ENCODE measurements around the gene MARCHF6. TPM values are rescaled to one million over a fixed set of nuclear protein-coding genes. Genes with fewer than 3 reads are reported as not detected.

Gene MARCHF6
- total RNA-seq, 3 donors from 2014 or later: 90.8 to 123 (median 121) TPM

- DNase-seq (ENCODE audit: low spot score in 2 of 2): no peak
- Histone ChIP-seq H3K36me3 (no peaks in the 10 kb centered on the region), H3K9me3 (no peaks in the 10 kb centered on the region), H3K4me3 (no peak overlapping the region), H3K4me1 (peaks cover 3 to 4% of the 10 kb centered on the region in 2 donors), H3K27ac (no peak overlapping the region), H3K27me3 (no peaks in the 10 kb centered on the region)
- no peak for TF ChIP-seq POLR2AphosphoS5 (IDR thresholded peaks at IDR 0.05)
- TF ChIP-seq POLR2A (IDR thresholded peaks at IDR 0.05): no peak
- TF ChIP-seq, protein P1, sequence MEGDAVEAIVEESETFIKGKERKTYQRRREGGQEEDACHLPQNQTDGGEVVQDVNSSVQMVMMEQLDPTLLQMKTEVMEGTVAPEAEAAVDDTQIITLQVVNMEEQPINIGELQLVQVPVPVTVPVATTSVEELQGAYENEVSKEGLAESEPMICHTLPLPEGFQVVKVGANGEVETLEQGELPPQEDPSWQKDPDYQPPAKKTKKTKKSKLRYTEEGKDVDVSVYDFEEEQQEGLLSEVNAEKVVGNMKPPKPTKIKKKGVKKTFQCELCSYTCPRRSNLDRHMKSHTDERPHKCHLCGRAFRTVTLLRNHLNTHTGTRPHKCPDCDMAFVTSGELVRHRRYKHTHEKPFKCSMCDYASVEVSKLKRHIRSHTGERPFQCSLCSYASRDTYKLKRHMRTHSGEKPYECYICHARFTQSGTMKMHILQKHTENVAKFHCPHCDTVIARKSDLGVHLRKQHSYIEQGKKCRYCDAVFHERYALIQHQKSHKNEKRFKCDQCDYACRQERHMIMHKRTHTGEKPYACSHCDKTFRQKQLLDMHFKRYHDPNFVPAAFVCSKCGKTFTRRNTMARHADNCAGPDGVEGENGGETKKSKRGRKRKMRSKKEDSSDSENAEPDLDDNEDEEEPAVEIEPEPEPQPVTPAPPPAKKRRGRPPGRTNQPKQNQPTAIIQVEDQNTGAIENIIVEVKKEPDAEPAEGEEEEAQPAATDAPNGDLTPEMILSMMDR (IDR thresholded peaks at IDR 0.05): no peak
- intact Hi-C loops (cut with DNase I; ENCODE audit: low total_unique reads): no loop called here
Observed at GRCh38 chr5:10376544-10376943, 23.0 kb downstream of the MARCHF6 start.

DNA sequence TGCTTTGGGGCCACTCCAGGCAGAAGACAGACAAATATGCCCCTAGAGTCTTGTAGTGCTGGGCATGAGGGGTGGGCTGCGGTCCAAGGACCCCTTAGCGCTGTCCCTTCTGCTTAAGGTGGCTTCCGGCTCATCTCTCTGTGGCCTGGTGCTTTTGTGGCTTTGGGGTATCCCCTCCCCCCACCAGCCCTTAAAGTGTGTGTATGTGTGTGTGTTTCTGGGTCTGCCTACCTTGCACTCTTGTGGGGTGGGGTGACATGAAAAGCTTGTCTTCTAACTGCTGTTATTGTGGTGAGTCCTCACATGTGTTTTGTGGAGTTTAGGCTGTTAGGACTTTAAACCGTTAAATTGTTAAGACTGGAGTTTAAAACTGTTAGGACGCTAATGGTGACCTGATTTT lies 23.6 kb downstream of the MARCHF6 start:
- Histone ChIP-seq H3K9me3 (no peaks in the 10 kb centered on the region), H3K4me3 (no peak overlapping the region), H3K27me3 (no peaks in the 10 kb centered on the region), H3K4me1 (peaks cover 0 to 3% of the 10 kb centered on the region in 2 donors), H3K27ac (no peak overlapping the region), H3K36me3 (no peaks in the 10 kb centered on the region)
- TF ChIP-seq POLR2A (IDR thresholded peaks at IDR 0.05): no peak
- no peak for TF ChIP-seq POLR2AphosphoS5 (IDR thresholded peaks at IDR 0.05)
- TF ChIP-seq, protein P1 (IDR thresholded peaks at IDR 0.05): no peak
- intact Hi-C loops (cut with DNase I; ENCODE audit: low total_unique reads): no loop called here
- DNase-seq (ENCODE audit: low spot score in 2 of 2): no peak

GRCh38 chr5:10381803-10382202 lies 28.3 kb downstream of the MARCHF6 start:
- Histone ChIP-seq H3K27me3 (no peaks in the 10 kb centered on the region), H3K9me3 (no peaks in the 10 kb centered on the region), H3K27ac (no peak overlapping the region), H3K4me3 (no peak overlapping the region), H3K4me1 (no peaks in the 10 kb centered on the region), H3K36me3 (no peaks in the 10 kb centered on the region)
- intact Hi-C loops (cut with DNase I; ENCODE audit: low total_unique reads): no loop called here
- no peak for TF ChIP-seq POLR2A (IDR thresholded peaks at IDR 0.05)
- TF ChIP-seq, protein P1 (IDR thresholded peaks at IDR 0.05): no peak
- no peak for TF ChIP-seq POLR2AphosphoS5 (IDR thresholded peaks at IDR 0.05)
- DNase-seq (ENCODE audit: low spot score in 2 of 2): no peak

DNA sequence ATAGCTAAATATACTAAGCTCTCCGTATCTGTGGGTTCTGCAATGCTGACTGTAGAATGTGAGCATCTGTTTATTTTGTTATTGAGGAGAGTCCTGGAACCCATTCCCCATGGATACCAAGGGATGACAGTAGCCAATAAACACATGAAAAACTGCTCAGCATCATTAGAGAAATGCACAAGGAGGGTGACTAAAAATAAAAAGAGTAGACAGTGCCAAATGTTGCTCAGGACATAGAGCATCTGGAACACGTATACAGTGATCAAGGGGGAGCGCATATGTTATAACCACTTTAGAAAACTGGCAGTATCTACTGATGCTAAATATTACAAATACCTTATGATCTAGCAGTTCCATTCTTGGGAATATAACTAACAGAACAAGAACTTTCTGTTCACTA lies 31.0 kb downstream of the MARCHF6 start:
- Histone ChIP-seq H3K9me3 (no peaks in the 10 kb centered on the region), H3K27ac (no peak overlapping the region), H3K4me1 (no peaks in the 10 kb centered on the region)

DNA sequence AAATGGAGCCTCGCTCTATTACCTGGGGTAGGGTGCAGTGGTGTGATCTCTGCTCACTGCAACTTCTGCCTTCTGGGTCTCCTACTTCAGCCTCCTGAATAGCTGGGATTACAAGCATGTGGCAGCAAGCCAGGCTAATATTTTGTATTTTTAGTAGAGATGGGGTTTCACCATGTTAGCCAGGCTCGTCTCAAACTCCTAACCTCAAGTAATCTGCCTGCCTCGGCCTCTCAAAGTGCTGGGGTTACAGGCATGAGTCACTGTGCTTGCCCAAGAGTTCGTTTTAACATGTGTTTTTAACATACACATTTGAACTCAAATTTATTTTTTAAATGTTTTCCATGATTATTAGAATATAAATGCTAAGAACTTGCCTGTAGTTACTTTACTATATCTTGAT lies 34.2 kb downstream of the MARCHF6 start:
- DNase-seq (ENCODE audit: low spot score in 2 of 2): no peak
- Histone ChIP-seq H3K36me3 (no peaks in the 10 kb centered on the region), H3K27ac (no peak overlapping the region), H3K27me3 (no peaks in the 10 kb centered on the region), H3K9me3 (no peaks in the 10 kb centered on the region), H3K4me3 (no peak overlapping the region), H3K4me1 (no peaks in the 10 kb centered on the region)
- TF ChIP-seq, protein P1 (IDR thresholded peaks at IDR 0.05): no peak
- TF ChIP-seq POLR2AphosphoS5 (IDR thresholded peaks at IDR 0.05) (no peak), POLR2A (IDR thresholded peaks at IDR 0.05) (no peak)
- intact Hi-C loops (cut with DNase I; ENCODE audit: low total_unique reads): no loop called here

More for the DNA sequence above, 31.0 kb downstream of the MARCHF6 start:
- no peak for DNase-seq (ENCODE audit: low spot score in 2 of 2)
- Histone ChIP-seq H3K36me3 (no peaks in the 10 kb centered on the region), H3K27me3 (no peaks in the 10 kb centered on the region), H3K4me3 (no peak overlapping the region)
- TF ChIP-seq POLR2A (IDR thresholded peaks at IDR 0.05): no peak
- TF ChIP-seq POLR2AphosphoS5 (IDR thresholded peaks at IDR 0.05): no peak
- TF ChIP-seq, protein P1 (IDR thresholded peaks at IDR 0.05): no peak
- intact Hi-C loops (cut with DNase I; ENCODE audit: low total_unique reads): no loop called here
